Measurements from ENCODE around the gene ACOD1.

ACOD1 gene

GRCh38 chr13:76992548-76993001 is 44.3 kb downstream of the ACOD1 start:
- TF ChIP-seq GATA2 (IDR thresholded peaks at IDR 0.05; ENCODE audit: low read depth, low read length) = no peak
- no peak for TF ChIP-seq GATA3 (IDR thresholded peaks at IDR 0.05; ENCODE audit: low read depth, low read length)

- no peak for TF ChIP-seq GATA3 (IDR thresholded peaks at IDR 0.05; ENCODE audit: low read depth, low read length)
- TF ChIP-seq GATA2 (IDR thresholded peaks at IDR 0.05; ENCODE audit: low read depth, low read length) = no peak
Measured at GRCh38 chr13:76993021-76993420, 44.7 kb downstream of the ACOD1 start.

GRCh38 chr13:76993473-76993872 is 45.2 kb downstream of the ACOD1 start:
- no peak for TF ChIP-seq GATA3 (IDR thresholded peaks at IDR 0.05; ENCODE audit: low read depth, low read length)
- TF ChIP-seq GATA2 (IDR thresholded peaks at IDR 0.05; ENCODE audit: low read depth, low read length) = no peak

GRCh38 chr13:76994281-76994680 is 46.0 kb downstream of the ACOD1 start:
- TF ChIP-seq GATA2 (IDR thresholded peaks at IDR 0.05; ENCODE audit: low read depth, low read length) = no peak
- TF ChIP-seq GATA3 (IDR thresholded peaks at IDR 0.05; ENCODE audit: low read depth, low read length) = no peak

- TF ChIP-seq GATA2 (IDR thresholded peaks at IDR 0.05; ENCODE audit: low read depth, low read length) = no peak
Measured at GRCh38 chr13:77000475-77000874, 52.2 kb downstream of the ACOD1 start.

- TF ChIP-seq GATA3 (IDR thresholded peaks at IDR 0.05; ENCODE audit: low read depth, low read length) (no peak), GATA2 (IDR thresholded peaks at IDR 0.05; ENCODE audit: low read depth, low read length) (no peak)
Measured at GRCh38 chr13:77001540-77001939, 53.2 kb downstream of the ACOD1 start.

GRCh38 chr13:77001963-77002587 is 53.8 kb downstream of the ACOD1 start:
- no peak for TF ChIP-seq GATA2 (IDR thresholded peaks at IDR 0.05; ENCODE audit: low read depth, low read length)
- no peak for TF ChIP-seq GATA3 (IDR thresholded peaks at IDR 0.05; ENCODE audit: low read depth, low read length)

- TF ChIP-seq GATA2 (IDR thresholded peaks at IDR 0.05; ENCODE audit: low read depth, low read length) (no peak), GATA3 (IDR thresholded peaks at IDR 0.05; ENCODE audit: low read depth, low read length) (no peak)
Measured at GRCh38 chr13:77002590-77003190, 54.4 kb downstream of the ACOD1 start.

Measured in SH-SY5Y (cell line).